ENCODE data around the gene TYW1. TPM values are rescaled to one million over a fixed set of nuclear protein-coding genes. Genes with fewer than 3 reads are reported as not detected.
"Not testable (repeated sequence)": the region's sequence is repeated elsewhere in the genome, so short reads cannot be mapped to it uniquely, and the experiment has no call there.

TYW1 gene
- total RNA-seq, 1 donor from 2014 or later = 11.2 TPM

GRCh38 chr7:67036432-67037395, 40.1 kb downstream of the TYW1 start:
- intact Hi-C loops (cut with DNase I); DNase-seq (ENCODE audit: low spot score): not testable (repeated sequence)

- DNase-seq (ENCODE audit: low spot score); intact Hi-C loops (cut with DNase I): not testable (repeated sequence)
Measured at GRCh38 chr7:67040832-67041231, 44.2 kb downstream of the TYW1 start.

- intact Hi-C loops (cut with DNase I) = not testable (repeated sequence)
Measured at GRCh38 chr7:67042781-67043558, 46.3 kb downstream of the TYW1 start.

GRCh38 chr7:67043559-67043930, 46.9 kb downstream of the TYW1 start:
- intact Hi-C loops (cut with DNase I); DNase-seq (ENCODE audit: low spot score): not testable (repeated sequence)

More at GRCh38 chr7:67042781-67043558, 46.3 kb downstream of the TYW1 start:
- not testable (repeated sequence) for DNase-seq (ENCODE audit: low spot score)

GRCh38 chr7:67045496-67045995, 48.9 kb downstream of the TYW1 start:
- intact Hi-C loops (cut with DNase I) = no loop called here
- DNase-seq (ENCODE audit: low spot score) = no peak

- DNase-seq (ENCODE audit: low spot score); intact Hi-C loops (cut with DNase I): not testable (repeated sequence)
Measured at GRCh38 chr7:67046819-67047218, 50.2 kb downstream of the TYW1 start.

GRCh38 chr7:67049908-67050307, 53.3 kb downstream of the TYW1 start:
- intact Hi-C loops (cut with DNase I); DNase-seq (ENCODE audit: low spot score): not testable (repeated sequence)

- intact Hi-C loops (cut with DNase I); DNase-seq (ENCODE audit: low spot score): not testable (repeated sequence)
Measured at GRCh38 chr7:67052161-67052560, 55.5 kb downstream of the TYW1 start.

GRCh38 chr7:67056683-67057082, 60.0 kb downstream of the TYW1 start:
- no peak for DNase-seq (ENCODE audit: low spot score)
- intact Hi-C loops (cut with DNase I) = no loop called here

- DNase-seq (ENCODE audit: low spot score); intact Hi-C loops (cut with DNase I): not testable (repeated sequence)
Measured at GRCh38 chr7:67061321-67061720, 64.7 kb downstream of the TYW1 start.

- intact Hi-C loops (cut with DNase I); DNase-seq (ENCODE audit: low spot score): not testable (repeated sequence)
Measured at GRCh38 chr7:67062802-67063201, 66.2 kb downstream of the TYW1 start.

- DNase-seq (ENCODE audit: low spot score) = not testable (repeated sequence)
Measured at GRCh38 chr7:67066950-67067622, 70.5 kb downstream of the TYW1 start.

GRCh38 chr7:67076120-67076519, 79.5 kb downstream of the TYW1 start:
- DNase-seq (ENCODE audit: low spot score); intact Hi-C loops (cut with DNase I): not testable (repeated sequence)

More at GRCh38 chr7:67066950-67067622, 70.5 kb downstream of the TYW1 start:
- intact Hi-C loops (cut with DNase I) = not testable (repeated sequence)

GRCh38 chr7:67082880-67083279, 86.2 kb downstream of the TYW1 start:
- intact Hi-C loops (cut with DNase I); DNase-seq (ENCODE audit: low spot score): not testable (repeated sequence)

GRCh38 chr7:67089261-67089660, 92.6 kb downstream of the TYW1 start:
- intact Hi-C loops (cut with DNase I); DNase-seq (ENCODE audit: low spot score): not testable (repeated sequence)

- intact Hi-C loops (cut with DNase I); DNase-seq (ENCODE audit: low spot score): not testable (repeated sequence)
Measured at GRCh38 chr7:67091053-67091452, 94.4 kb downstream of the TYW1 start.

- intact Hi-C loops (cut with DNase I); DNase-seq (ENCODE audit: low spot score): not testable (repeated sequence)
Measured at GRCh38 chr7:67098031-67098430, 101.4 kb downstream of the TYW1 start.

- DNase-seq (ENCODE audit: low spot score); intact Hi-C loops (cut with DNase I): not testable (repeated sequence)
Measured at GRCh38 chr7:67099406-67099805, 102.8 kb downstream of the TYW1 start.

- DNase-seq (ENCODE audit: low spot score); intact Hi-C loops (cut with DNase I): not testable (repeated sequence)
Measured at GRCh38 chr7:67100038-67100437, 103.4 kb downstream of the TYW1 start.

Data from cardiac septum (tissue), 1 donor.